GM19452 (cell line): ENCODE measurements around the gene DDX19B.
A peak's percentile ranks its signal among the peaks of the same experiment; 100 is the strongest.
"Not testable (repeated sequence)": the region's sequence is repeated elsewhere in the genome, so short reads cannot be mapped to it uniquely, and the experiment has no call there.

ENCODE experiments used
- ATAC-seq: cut with Tn5 transposase; IDR thresholded peaks from one replicate; pipeline ENCODE4 v1.9.1; 2021; ENCODE audit not compliant: unreplicated experiment

DDX19B gene

GRCh38 chr16:70348991-70349390, 50.0 kb downstream of the DDX19B start:
- no peak for ATAC-seq

GRCh38 chr16:70349783-70350182, 50.8 kb downstream of the DDX19B start:
- no peak for ATAC-seq

- ATAC-seq, result no peak
Observed at GRCh38 chr16:70359552-70359951, 60.6 kb downstream of the DDX19B start.

GRCh38 chr16:70364399-70364798, 65.4 kb downstream of the DDX19B start:
- no peak for ATAC-seq

- ATAC-seq, result not testable (repeated sequence)
Observed at GRCh38 chr16:70370145-70370544, 71.2 kb downstream of the DDX19B start.

- ATAC-seq, result no peak
Observed at GRCh38 chr16:70370924-70371323, 71.9 kb downstream of the DDX19B start.

- no peak for ATAC-seq
Observed at GRCh38 chr16:70372921-70373728, 74.1 kb downstream of the DDX19B start.

GRCh38 chr16:70374213-70374612, 75.2 kb downstream of the DDX19B start:
- ATAC-seq, result no peak

GRCh38 chr16:70375636-70376611, 76.9 kb downstream of the DDX19B start:
- ATAC-seq, result no peak

- no peak for ATAC-seq
Observed at GRCh38 chr16:70377782-70378181, 78.8 kb downstream of the DDX19B start.

GRCh38 chr16:70378869-70379493, 80.0 kb downstream of the DDX19B start:
- no peak for ATAC-seq

- peak; percentile 8 for ATAC-seq
Observed at GRCh38 chr16:70380248-70380918, 81.4 kb downstream of the DDX19B start.

- peak; percentile 94 for ATAC-seq
Observed at GRCh38 chr16:70380919-70381603, 82.1 kb downstream of the DDX19B start.

GRCh38 chr16:70381604-70382342, 82.8 kb downstream of the DDX19B start:
- no peak for ATAC-seq

- ATAC-seq, result no peak
Observed at GRCh38 chr16:70383421-70383960, 84.5 kb downstream of the DDX19B start.
